Activated CD4-positive, alpha-beta T cell treated with anti-CD3 and anti-CD28 coated beads, Interleukin-2, Interleukin-4, amounts not matched to agents 100 ng/mL and 50 ng/mL, durations not matched to agents 16 hours and 8 hours (primary cell): ENCODE results near the gene HARS2.
A peak's percentile ranks its signal among the peaks of the same experiment; 100 is the strongest.
"Not testable (repeated sequence)": the region's sequence is repeated elsewhere in the genome, so short reads cannot be mapped to it uniquely, and the experiment has no call there.

Source experiments
- DNase-seq: peaks from one replicate; pipeline ENCODE4 v3.0.0-alpha.2; 2020; ENCODE audit warnings: low spot score

Gene HARS2

DNA sequence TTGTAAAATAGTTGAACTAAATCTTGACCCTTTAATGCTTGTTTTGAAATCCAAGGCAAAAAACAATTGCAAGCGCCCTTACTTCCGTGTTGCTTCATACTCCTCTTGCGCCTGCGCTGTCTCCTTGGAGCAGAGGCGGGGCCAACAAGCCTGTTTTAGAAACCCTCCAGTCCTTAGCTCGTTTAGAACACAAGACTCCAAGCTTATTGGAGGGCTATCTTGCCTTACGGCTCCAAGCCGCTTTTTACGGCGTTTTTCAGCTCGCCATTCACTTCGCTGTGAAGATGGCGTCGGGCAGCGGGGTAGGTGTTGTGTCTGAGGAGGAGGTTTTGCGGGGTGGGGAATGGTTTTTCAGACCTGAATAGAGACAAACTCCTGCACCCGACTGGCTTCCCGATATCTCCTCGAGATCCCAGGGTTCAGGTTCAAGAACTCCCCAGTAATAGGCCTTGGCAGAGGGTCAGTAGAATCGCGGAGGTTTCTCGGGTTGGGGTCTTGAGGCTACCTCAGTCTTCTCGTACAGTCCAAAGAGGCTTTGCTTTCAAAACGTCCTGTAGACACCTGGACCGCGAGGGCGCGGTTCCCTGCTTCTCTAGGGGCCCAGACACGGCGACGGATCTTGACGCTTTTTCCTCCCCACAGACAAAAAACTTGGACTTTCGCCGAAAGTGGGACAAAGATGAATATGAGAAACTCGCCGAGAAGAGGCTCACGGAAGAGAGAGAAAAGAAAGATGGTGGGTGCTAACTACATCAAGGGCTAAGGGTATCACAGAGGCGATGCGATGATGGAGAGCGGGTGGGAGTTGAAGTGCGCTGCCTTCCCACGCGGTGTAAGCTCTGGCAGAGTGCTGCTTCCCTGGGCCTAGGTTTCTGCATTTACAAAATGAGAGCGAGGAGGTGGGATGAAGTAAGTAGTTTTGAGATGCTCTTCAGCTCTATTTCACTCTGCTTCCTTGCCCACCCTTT is 9.2 kb downstream of the HARS2 start, which contains the start of gene ZMAT2:
TSS of gene ZMAT2 (plus strand) at position 271 of the 968 bp plus-strand sequence. CDS start at position 285, 14 bp downstream.
- peak; percentile 96 for DNase-seq

DNA sequence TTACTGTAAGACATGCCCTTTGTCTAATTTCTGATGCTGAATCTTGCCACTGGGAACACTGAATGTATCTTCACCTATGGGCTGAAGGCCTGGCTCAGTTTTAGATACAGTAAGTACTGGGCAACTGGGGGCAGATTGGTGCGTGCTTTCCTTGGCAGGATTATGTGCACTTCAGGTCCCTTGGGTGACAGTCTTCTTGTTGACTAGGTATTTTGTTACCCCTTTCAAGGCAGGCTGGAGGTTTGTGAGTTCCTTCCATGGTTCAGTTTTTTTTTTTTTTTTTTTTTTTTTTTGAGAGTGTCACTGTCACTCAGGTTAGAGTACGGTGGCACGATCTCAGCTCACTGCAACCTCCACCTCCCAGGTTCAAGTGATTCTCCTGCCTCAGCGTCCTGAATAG is 16.6 kb downstream of the HARS2 start:
- DNase-seq, result no peak

DNA sequence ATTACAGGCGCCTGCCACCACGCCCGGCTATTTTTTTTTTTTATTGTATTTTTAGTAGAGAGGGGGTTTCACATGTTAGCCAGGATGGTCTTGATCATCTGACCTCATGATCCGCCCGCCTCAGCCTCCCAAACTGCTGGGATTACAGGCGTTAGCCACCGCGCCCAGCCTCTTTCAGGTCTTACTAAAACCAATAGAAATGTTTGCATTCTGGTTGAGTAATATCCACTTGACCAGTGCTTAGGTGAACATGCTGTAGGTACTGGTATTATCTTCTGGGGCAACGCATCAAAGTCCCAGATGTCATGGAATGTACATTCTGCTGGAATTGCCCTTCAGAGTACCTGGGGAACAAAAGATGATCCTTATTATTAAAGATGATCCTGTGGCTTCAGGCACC is 17.5 kb downstream of the HARS2 start:
- DNase-seq, result not testable (repeated sequence)

DNA sequence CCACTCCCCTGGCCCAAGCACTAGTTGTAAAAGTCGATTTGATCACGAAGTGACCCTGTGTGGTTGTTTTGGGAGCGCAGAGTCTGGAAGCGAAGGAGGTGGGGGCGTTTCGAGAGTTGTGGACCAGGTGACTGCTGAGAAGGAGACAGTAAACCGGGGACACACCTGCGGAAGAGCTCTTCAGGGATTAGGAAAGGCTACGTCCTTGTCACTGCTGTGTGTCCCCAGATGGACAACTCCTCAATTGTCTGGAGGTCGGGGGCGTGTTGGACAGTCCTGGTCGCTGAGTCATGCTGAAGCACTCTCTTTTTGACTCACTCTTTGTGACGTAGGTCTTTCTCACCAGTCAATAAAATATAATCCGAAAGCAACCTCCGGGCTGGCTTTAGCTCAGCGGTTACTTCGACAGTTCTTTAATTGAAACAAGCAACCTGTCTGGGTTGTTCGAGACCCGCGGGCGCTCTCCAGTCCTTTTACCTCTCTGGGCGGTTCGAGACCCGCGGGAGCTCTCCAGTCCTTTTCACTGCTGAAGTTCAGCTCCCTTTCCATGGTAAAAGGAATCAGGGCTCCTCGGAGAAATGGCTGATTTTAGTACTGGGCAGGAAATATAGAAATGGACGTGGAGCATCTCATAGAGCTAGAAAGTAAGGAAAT is 19.8 kb downstream of the HARS2 start:
- DNase-seq, result peak; percentile 97

DNA sequence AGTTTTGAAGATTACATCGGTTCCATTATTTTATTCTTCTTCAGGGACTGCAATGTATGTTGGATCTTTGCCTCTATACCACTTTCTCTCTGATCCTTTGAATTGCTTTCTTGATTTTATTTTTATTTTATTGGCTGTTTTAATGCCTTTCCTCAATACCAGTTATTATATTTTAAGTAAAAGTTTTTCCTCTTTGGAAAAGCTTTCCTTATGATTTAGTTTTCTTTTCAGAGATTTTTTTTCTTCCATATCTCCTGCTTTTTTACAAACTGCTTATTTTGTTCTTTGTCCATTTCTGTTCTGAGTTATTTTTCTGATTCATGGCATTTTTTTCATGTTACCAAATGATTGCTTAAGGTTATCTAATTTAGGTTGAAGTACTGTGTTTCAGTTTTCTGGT is 20.5 kb downstream of the HARS2 start:
- no peak for DNase-seq

DNA sequence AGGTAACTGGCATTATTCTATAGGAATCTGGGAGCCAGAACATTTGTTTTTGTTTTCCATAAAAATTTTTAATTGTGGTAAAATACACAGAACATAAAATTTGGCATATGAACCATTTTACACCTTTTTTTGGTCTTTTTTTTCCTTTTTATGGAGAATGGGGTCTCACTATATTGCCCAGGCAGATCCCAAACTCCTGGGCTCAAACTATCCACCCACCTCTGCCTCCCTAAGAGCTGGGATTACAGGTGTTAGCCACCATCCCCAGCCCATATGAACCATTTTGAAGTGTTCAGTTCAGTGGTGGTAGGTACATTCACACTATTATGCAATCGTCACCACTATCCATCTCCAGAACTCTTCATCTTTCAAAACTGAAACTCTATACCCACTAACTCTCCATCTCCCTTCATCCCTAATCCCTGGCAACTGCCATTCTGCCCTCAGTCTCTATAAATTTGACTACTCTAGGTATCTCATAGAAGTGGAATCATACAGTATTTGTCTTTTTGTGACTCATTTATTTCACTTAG is 22.4 kb downstream of the HARS2 start:
- no peak for DNase-seq

GRCh38 chr5:140716238-140716637 is 25.0 kb downstream of the HARS2 start:
- not testable (repeated sequence) for DNase-seq

GRCh38 chr5:140718266-140718592 is 27.0 kb downstream of the HARS2 start:
- DNase-seq, result no peak

DNA sequence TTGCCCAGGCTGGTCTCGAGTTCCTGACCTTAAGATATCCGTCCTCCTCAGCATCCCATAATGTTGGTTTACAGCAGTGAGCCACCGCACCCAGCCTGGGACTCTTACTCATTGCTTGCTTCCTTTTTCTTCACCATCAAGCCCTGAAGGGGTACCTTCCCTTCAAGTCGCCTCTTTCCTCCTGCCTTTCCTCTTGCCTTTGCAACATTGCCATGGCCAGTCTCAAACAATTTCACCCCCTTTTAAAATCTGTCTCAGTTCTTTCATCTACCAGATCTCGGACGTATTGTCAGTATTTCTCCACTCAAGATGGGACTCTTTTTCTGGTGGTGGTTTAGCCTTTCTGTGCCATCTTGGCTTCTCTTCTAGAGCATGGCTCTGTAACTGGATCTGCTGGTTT is 29.5 kb downstream of the HARS2 start:
- DNase-seq, result not testable (repeated sequence)

DNA sequence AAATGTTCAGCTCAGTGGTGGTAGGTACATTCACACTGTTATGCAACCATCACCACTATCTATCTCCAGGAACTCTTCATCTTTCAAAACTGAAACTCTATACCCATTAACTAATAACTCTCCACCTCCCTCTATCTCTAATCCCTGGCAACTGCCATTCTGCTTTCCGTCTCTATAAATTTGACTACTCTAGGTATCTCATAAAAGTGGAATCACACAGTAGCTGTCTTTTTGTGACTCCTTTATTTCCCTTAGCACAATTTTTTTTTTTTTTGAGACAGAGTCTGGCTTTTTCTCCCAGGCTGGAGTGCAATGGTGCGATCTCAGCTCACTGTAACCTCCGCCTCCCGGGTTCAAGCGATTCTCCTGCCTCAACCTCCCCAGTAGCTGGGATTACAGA is 30.1 kb downstream of the HARS2 start:
- DNase-seq, result not testable (repeated sequence)

- peak; percentile 91 for DNase-seq
Measured at GRCh38 chr5:140725799-140726471, 34.7 kb downstream of the HARS2 start.

DNA sequence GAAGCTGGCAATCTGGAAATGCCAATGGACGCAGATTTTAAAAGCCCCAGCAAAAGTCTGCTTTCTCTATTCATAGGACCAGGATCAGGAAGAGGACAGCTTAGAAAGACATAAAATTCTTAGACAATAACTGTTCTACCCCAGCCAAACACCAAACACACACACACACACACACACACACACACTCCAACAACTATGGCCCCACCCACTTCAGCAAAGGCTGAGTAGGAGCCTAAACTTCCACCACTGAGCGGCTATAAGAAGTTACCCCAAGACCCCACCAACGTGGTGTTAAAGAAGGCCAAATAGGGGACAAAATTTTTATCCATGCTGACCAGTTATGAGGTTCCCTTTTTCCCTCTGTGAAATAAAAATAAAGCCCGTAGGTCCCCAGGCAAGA is 41.8 kb downstream of the HARS2 start:
- DNase-seq, result no peak

DNA sequence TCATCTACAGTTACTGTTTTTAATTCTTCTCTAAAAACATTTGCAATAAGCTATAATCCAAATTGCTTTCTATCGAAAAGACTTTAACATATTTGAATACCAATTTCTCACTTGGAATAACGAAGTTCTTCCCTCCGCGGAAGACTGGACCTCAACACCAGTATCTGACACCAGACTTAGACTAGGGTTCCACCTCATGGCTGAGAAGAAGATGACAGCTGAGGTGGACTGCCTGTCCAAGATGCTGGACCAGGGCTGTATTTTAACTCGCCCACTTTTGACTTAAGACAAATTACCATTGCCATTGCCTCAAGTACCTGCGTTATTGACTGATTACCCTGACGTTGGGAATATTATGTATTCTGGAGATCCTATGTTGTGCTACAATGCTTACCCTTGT is 43.1 kb downstream of the HARS2 start:
- DNase-seq, result no peak

DNA sequence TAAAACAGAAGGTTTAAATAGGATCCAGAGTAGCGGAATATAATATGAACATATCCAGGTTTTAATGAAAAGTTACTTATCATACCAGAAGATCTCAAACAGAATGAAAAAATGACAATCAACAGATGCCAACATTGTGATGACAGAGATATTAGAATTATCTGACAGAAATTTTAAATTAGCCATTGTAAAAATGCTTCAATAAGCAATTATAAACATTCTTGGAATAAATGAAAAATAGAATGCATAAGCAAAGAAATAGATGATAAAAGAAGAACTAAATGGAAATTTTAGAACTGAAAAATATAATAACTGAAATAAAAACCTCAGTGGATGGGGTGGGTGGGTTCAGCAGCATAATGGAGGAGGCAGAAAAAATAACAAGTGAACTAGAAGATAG is 46.2 kb downstream of the HARS2 start:
- DNase-seq, result no peak

DNA sequence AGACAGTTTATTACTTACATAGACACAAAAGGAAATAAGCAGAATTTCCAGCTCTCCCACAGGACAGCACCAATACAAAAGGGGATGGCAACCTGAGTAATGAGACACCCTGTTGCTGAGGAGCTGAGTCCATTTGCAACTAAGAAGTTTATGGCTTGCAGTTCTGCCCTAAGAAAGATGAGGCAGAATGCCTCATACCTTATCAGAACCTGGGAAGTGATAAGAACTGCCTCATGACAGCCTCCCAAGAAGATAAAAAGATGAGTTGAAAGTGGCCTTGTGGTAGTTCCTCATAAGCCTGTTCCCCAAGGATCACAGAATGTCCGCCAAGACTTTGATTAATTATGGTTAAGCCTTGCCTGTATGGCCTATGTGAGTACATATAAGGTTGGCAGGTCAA is 50.7 kb downstream of the HARS2 start:
- no peak for DNase-seq
